Chondrocyte (in vitro differentiated cells): ENCODE measurements around the gene SLC66A2. TPM values are rescaled to one million over a fixed set of nuclear protein-coding genes. Genes with fewer than 3 reads are reported as not detected.

Source experiments
- DNase-seq: peaks from one replicate; pipeline ENCODE4 v3.0.0; 2021; ENCODE audit warnings: mixed read lengths, low spot score
- H3K27ac Mint-ChIP-seq: one replicate; pipeline ENCODE4 v1.8.0; 2021; ENCODE audit warnings: mild to moderate bottlenecking, moderate library complexity, mixed read lengths; ENCODE audit not compliant: unreplicated experiment
- H3K27me3 Mint-ChIP-seq: 2 replicates; pipeline ENCODE4 v1.8.0; 2021; ENCODE audit warnings: low read depth, mixed read lengths
- H3K36me3 Mint-ChIP-seq: 2 replicates; pipeline ENCODE4 v1.8.0; 2021; ENCODE audit warnings: low read depth, mixed read lengths
- H3K4me1 Mint-ChIP-seq: 2 replicates; pipeline ENCODE4 v1.8.0; 2021; ENCODE audit warnings: low read depth, mild to moderate bottlenecking, mixed read lengths
- H3K4me3 Mint-ChIP-seq: one replicate; pipeline ENCODE4 v1.8.0; 2021; ENCODE audit warnings: mild to moderate bottlenecking, moderate library complexity, mixed read lengths; ENCODE audit not compliant: unreplicated experiment
- H3K9me3 Mint-ChIP-seq: 2 replicates; pipeline ENCODE4 v1.8.0; 2021; ENCODE audit warnings: low read depth, mixed read lengths
- total RNA-seq: library from RNA; stranded (reverse); gene quantifications from 3 replicates; pipeline ENCODE4 v1.2.1, GENCODE V29; 2021
- TF ChIP-seq, protein P1 (sequence below): fragments of 200-600 bp; sonication (generic); IDR thresholded peaks from 2 replicates; pipeline ENCODE4 v1.5.0; 2021; ENCODE audit warnings: antibody characterized with exemption, mild to moderate bottlenecking, moderate library complexity

Gene SLC66A2
- total RNA-seq, 1 donor from 2014 or later: 27.6 TPM

DNA sequence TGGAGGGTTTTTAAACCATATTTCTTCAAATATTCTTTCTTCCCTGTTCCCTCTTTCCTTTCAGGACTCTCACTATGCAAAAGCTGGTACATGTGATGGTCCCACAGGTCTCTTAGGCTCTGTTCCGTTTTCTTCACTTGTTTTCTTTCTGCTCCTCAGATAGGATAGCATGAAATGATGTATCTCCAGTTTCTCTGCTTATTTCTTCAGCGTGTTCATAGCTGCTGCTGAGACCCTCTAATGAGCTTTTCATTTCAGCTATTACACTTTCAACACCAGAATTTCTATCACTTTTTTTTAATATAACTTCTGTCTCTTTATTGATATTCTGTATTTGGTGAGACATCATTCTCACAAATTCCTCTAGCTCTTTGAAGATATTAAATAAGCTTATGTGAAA, 89.8 kb downstream of the SLC66A2 start:
- Mint-ChIP-seq H3K36me3 (peaks cover 3% of the 10 kb centered on the region), H3K4me3 (no peak overlapping the region), H3K27me3 (peaks cover 33% of the 10 kb centered on the region), H3K9me3 (peaks cover 15% of the 10 kb centered on the region), H3K4me1 (peaks cover 7% of the 10 kb centered on the region), H3K27ac (no peak overlapping the region)
- TF ChIP-seq, protein P1, sequence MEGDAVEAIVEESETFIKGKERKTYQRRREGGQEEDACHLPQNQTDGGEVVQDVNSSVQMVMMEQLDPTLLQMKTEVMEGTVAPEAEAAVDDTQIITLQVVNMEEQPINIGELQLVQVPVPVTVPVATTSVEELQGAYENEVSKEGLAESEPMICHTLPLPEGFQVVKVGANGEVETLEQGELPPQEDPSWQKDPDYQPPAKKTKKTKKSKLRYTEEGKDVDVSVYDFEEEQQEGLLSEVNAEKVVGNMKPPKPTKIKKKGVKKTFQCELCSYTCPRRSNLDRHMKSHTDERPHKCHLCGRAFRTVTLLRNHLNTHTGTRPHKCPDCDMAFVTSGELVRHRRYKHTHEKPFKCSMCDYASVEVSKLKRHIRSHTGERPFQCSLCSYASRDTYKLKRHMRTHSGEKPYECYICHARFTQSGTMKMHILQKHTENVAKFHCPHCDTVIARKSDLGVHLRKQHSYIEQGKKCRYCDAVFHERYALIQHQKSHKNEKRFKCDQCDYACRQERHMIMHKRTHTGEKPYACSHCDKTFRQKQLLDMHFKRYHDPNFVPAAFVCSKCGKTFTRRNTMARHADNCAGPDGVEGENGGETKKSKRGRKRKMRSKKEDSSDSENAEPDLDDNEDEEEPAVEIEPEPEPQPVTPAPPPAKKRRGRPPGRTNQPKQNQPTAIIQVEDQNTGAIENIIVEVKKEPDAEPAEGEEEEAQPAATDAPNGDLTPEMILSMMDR: no peak
- no peak for DNase-seq

DNA sequence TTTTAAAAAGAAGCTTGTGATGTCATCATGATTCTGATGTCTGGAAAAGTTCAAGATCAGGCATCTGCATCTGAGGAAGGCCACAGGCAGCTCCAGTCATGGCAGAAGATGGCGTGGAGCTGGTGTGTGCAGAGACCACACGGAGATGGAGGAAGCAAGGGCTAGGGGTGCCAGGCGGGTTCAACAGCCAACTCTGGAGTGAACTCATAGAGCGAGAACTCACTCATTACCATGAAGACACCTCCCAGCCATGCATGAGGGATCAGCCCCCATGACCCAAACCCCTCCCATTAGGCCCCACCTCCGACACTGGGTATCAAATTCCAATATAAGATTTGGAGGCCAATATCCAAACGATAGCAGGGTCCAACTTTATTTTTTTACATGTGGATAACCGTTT, 92.1 kb downstream of the SLC66A2 start:
- H3K27me3 Mint-ChIP-seq: peaks cover 40% of the 10 kb centered on the region
- H3K27ac Mint-ChIP-seq: no peak overlapping the region
- no peak for DNase-seq
- no peak overlapping the region for H3K4me3 Mint-ChIP-seq
- peaks cover 15% of the 10 kb centered on the region for H3K9me3 Mint-ChIP-seq
- H3K4me1 Mint-ChIP-seq: peaks cover 12% of the 10 kb centered on the region
- TF ChIP-seq, protein P1: no peak
- H3K36me3 Mint-ChIP-seq: peaks cover 3% of the 10 kb centered on the region

DNA sequence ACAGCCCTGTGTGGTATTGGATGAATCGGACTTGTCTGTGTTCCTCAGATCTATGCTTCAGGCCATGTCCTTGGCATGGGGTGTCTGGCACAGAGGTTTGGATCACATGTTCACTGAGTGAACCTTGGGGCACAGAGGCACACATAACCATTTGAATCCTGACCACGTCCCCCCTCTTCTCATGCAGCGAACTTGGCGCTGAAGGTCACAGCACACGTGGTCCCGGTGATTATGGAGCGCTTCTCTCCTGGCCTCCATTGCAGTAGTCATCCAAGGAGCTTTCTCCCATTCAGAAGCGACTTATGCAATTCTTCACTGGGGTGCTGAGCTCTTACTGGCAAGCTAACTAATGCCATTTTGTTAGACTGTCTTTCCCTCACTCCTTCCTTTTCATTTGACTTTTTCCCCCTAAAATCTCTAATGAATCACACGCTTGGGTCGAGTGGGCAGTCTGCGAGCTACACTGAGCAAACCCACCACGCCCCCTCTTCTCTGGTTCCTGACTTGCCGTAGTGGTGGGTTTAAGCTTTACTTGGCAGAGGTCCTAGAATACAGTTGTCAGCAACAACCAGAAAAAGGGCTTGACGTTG, 94.3 kb downstream of the SLC66A2 start:
- TF ChIP-seq, protein P1: no peak
- DNase-seq: no peak
- Mint-ChIP-seq H3K27ac (no peak overlapping the region), H3K36me3 (peaks cover 3% of the 10 kb centered on the region), H3K9me3 (peaks cover 14% of the 10 kb centered on the region), H3K27me3 (peaks cover 34% of the 10 kb centered on the region), H3K4me3 (no peak overlapping the region), H3K4me1 (peaks cover 12% of the 10 kb centered on the region)

DNA sequence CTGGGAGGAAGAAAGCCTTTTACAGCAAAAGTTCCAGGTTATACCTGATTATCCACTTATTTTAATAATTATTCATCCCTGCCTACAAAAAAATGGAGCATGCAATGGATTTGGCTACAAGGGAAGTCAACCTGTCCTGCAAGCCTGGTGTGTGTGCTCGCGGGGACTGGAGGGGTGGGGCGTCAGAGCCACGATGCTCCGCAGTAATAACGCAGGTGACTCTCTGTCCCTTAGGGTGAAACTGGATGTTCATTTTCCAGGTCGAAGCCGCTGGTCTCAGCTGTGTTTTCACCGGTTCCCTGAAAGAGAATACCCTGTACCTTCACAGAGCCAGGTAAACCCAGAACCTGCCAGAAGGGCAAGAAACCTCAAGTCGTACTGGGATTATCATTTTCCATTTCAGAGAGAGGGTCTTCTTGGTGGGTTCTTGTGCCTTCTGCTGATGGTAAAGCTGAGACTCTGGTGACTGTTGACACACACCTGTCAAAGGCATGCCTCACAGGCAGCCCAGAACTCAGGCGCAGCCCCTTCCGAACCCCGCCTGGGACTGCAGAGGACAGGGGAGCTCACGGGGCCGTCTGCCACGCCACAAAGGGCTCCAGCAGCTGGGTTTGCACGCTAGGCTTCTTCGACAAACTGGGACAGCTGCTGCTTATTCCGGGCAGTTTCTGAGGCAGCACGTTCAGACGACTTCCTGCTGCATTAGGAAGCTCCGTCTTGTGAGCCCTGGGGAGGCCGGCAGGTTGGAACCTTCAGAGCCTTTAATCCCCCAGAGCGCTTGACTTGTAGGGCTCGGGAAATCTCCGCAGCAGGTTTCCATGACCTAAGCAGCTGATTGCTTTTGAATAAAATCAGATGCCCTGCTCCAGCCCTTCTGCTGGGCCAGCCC, 95.1 kb downstream of the SLC66A2 start:
- Mint-ChIP-seq H3K4me3 (no peak overlapping the region), H3K27ac (no peak overlapping the region), H3K9me3 (peaks cover 7% of the 10 kb centered on the region), H3K27me3 (peaks cover 28% of the 10 kb centered on the region), H3K36me3 (no peaks in the 10 kb centered on the region), H3K4me1 (peaks cover 12% of the 10 kb centered on the region)
- TF ChIP-seq, protein P1: no peak
- DNase-seq: no peak

DNA sequence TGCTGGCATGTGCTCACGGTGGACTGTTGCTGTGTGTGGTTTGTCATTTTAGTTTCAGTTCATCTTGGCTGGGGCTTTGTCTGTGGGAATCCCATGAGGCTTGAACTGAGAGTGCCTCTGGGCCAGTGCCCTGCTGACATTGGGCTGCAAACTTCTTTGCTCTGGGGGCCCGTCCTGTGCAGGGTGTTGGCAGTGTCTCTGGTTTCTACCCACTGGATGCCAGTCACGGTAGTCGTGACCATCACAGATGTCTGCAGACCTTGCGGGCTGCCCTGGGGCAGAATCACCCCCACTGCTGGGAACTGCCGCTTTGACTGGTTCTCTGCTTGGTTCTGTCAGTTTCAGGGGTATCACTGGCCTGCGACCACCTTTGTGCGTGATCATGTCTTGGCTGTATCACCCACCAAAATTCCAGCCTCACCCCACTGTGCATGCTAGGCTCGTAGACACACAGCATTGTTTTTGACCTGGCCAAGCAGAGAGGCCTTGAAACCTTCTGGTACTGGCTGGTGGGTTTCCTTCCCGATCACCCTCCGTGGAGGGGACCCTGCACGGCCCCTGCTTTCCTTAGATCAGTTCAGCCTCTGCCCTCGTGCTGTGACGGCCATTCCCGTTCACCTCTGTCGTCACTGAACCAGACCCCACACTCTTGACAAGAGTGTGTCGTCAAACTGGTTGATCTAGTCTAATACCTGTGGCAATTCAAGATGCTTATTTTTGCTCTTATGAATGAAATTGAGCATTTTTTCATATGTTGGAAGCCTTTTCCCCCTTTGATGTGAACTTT, 96.1 kb downstream of the SLC66A2 start:
- no peak for DNase-seq
- H3K27ac Mint-ChIP-seq: no peak overlapping the region
- TF ChIP-seq, protein P1: no peak
- peaks cover 21% of the 10 kb centered on the region for H3K27me3 Mint-ChIP-seq
- H3K9me3 Mint-ChIP-seq: no peaks in the 10 kb centered on the region
- no peak overlapping the region for H3K4me3 Mint-ChIP-seq
- H3K4me1 Mint-ChIP-seq: peaks cover 12% of the 10 kb centered on the region
- no peaks in the 10 kb centered on the region for H3K36me3 Mint-ChIP-seq
